GM13976 (cell line): ENCODE results near the gene SDR39U1.
A peak's percentile ranks its signal among the peaks of the same experiment; 100 is the strongest.
"Not testable (repeated sequence)": the region's sequence is repeated elsewhere in the genome, so short reads cannot be mapped to it uniquely, and the experiment has no call there.

ENCODE experiments used
- DNase-seq: peaks from one replicate; pipeline ENCODE4 v3.0.0; 2012; ENCODE audit warnings: low spot score
- in situ Hi-C: fragments of 300-500 bp; cut with MboI; formaldehyde crosslinking; loops from one replicate; pipeline ENCODE4 v1.12.0; 2022; ENCODE audit warnings: low sequenced_read_pairs, mixed read lengths, inconsistent platforms; ENCODE audit not compliant: unreplicated experiment
- TF ChIP-seq, protein P1 (sequence below): IDR thresholded peaks from 2 replicates; pipeline ENCODE4 v1.5.1; 2012; ENCODE audit warnings: borderline replicate concordance, mild to moderate bottlenecking; ENCODE audit not compliant: insufficient read depth; ENCODE audit errors: extremely low read depth, missing control alignments, control extremely low read depth

SDR39U1 gene

GRCh38 chr14:24461336-24461735 is 18.8 kb upstream of the SDR39U1 start:
- DNase-seq, result no peak
- in situ Hi-C loops, result no loop called here
- TF ChIP-seq, protein P1, sequence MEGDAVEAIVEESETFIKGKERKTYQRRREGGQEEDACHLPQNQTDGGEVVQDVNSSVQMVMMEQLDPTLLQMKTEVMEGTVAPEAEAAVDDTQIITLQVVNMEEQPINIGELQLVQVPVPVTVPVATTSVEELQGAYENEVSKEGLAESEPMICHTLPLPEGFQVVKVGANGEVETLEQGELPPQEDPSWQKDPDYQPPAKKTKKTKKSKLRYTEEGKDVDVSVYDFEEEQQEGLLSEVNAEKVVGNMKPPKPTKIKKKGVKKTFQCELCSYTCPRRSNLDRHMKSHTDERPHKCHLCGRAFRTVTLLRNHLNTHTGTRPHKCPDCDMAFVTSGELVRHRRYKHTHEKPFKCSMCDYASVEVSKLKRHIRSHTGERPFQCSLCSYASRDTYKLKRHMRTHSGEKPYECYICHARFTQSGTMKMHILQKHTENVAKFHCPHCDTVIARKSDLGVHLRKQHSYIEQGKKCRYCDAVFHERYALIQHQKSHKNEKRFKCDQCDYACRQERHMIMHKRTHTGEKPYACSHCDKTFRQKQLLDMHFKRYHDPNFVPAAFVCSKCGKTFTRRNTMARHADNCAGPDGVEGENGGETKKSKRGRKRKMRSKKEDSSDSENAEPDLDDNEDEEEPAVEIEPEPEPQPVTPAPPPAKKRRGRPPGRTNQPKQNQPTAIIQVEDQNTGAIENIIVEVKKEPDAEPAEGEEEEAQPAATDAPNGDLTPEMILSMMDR, result no peak

GRCh38 chr14:24459331-24459730 is 16.8 kb upstream of the SDR39U1 start:
- TF ChIP-seq, protein P1, result no peak
- DNase-seq, result no peak
- in situ Hi-C loops, result no loop called here

DNA sequence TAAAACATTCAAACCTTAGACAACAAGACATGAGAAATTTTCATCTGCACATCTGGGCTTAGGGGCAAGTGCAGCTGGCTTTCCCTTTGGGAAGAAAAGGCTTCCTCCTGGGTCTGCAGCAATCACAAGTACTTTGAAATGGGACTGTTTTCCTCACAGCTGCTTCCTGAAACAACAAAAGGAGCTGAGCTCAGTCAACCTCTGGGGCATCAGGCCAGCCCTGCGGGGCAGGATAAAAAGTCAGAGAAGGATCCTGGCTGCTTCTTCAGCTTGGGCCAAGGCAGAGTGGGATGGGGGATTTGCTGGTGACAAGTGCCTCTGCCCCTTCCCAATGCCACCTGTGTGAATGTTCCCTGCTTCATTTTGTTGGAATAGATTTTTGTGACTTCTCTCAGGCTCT is 16.2 kb upstream of the SDR39U1 start:
- no peak for DNase-seq
- in situ Hi-C loops, result no loop called here
- TF ChIP-seq, protein P1, result no peak

- no peak for DNase-seq
- in situ Hi-C loops, result no loop called here
- TF ChIP-seq, protein P1, result no peak
Measured at GRCh38 chr14:24456980-24457379, 14.4 kb upstream of the SDR39U1 start.

- DNase-seq, in situ Hi-C loops: not testable (repeated sequence)
Measured at GRCh38 chr14:24450828-24451227, 8.3 kb upstream of the SDR39U1 start.

GRCh38 chr14:24443053-24443665 is 583 bp upstream of the SDR39U1 start:
- in situ Hi-C loops, result no loop called here
- TF ChIP-seq, protein P1, result no peak
- DNase-seq, result peak; percentile 16

DNA sequence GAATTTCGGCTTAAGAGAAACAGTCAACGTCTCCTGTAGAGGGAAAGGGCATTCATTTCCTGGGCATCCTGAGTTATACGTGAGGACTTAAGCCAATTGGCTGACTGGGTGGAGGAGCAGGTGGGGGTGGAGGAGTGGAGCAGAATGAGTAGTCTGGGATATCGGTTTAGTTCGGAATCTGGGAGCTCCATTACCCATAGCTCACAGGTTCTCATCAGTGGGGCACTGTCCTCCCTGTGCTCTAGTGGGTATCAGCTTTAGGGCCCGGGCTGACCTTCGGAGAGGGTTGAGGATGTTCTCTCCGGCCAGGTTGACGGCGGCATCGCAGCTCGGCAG is 704 bp downstream of the SDR39U1 start:
- no peak for DNase-seq
- TF ChIP-seq, protein P1, result no peak
- in situ Hi-C loops, result no loop called here
